ENCODE measurements around the gene FMO5.

- TF ChIP-seq CTCF (IDR thresholded peaks at IDR 0.05 in 8 of 11, conservative IDR thresholded peaks at IDR 0.05 in 3 of 11) (no peak), POLR2AphosphoS5 (IDR thresholded peaks at IDR 0.05) (no peak)
Observed at GRCh38 chr1:147201276-147201675, 23.9 kb downstream of the FMO5 start.

Data from spleen (tissue), 7 donors.